GM06990 (cell line): ENCODE measurements around the gene FKRP.

Experiments used
- DNase-seq: peaks from one replicate; pipeline ENCODE4 v3.0.0-alpha.2; 2011; ENCODE audit not compliant: insufficient read length; ENCODE audit errors: extremely low read depth
- H3K27me3 ChIP-seq: replicated peaks from 2 replicates; pipeline ENCODE4 v1.6.0; 2011; ENCODE audit warnings: low read length; ENCODE audit not compliant: control insufficient read depth, insufficient read depth
- H3K36me3 ChIP-seq: 2 replicates; pipeline ENCODE4 v1.5.1; 2011; ENCODE audit warnings: low read length; ENCODE audit not compliant: control insufficient read depth, insufficient read depth
- H3K4me3 ChIP-seq: replicated peaks from 2 replicates; pipeline ENCODE4 v1.5.1; 2011; ENCODE audit warnings: low read depth, mild to moderate bottlenecking, control low read depth, low read length
- CTCF ChIP-seq: IDR thresholded peaks from 2 replicates; pipeline ENCODE4 v1.5.1; 2011; ENCODE audit warnings: low read length, control low read depth, mild to moderate bottlenecking, inconsistent platforms; ENCODE audit not compliant: insufficient read depth, poor library complexity, severe bottlenecking

FKRP gene

GRCh38 chr19:46785054-46785979, 39.5 kb downstream of the FKRP start:
- H3K4me3 ChIP-seq = peak overlapping the region; percentile 89
- H3K36me3 ChIP-seq = peaks cover 14% of the 10 kb centered on the region
- no peak for TF ChIP-seq CTCF
- no peak for DNase-seq
- no peaks in the 10 kb centered on the region for H3K27me3 ChIP-seq

- no peak for TF ChIP-seq CTCF
- Histone ChIP-seq H3K27me3 (no peaks in the 10 kb centered on the region), H3K36me3 (peaks cover 14% of the 10 kb centered on the region), H3K4me3 (peak overlapping the region; percentile 89)
- no peak for DNase-seq
Measured at GRCh38 chr19:46785980-46786235, 40.1 kb downstream of the FKRP start.

GRCh38 chr19:46786236-46787039, 40.6 kb downstream of the FKRP start:
- Histone ChIP-seq H3K27me3 (no peaks in the 10 kb centered on the region), H3K4me3 (peak overlapping the region; percentile 89), H3K36me3 (peaks cover 12% of the 10 kb centered on the region)
- DNase-seq = peak; percentile 82
- TF ChIP-seq CTCF = peak; percentile 7

- no peak for DNase-seq
- TF ChIP-seq CTCF = no peak
- peaks cover 10% of the 10 kb centered on the region for H3K36me3 ChIP-seq
- H3K4me3 ChIP-seq = peak overlapping the region; percentile 89
- no peaks in the 10 kb centered on the region for H3K27me3 ChIP-seq
Measured at GRCh38 chr19:46787040-46787330, 41.1 kb downstream of the FKRP start.

- peak; percentile 64 for DNase-seq
- Histone ChIP-seq H3K27me3 (no peaks in the 10 kb centered on the region), H3K36me3 (peaks cover 7% of the 10 kb centered on the region), H3K4me3 (peak overlapping the region; percentile 89)
- TF ChIP-seq CTCF = no peak
Measured at GRCh38 chr19:46787331-46788261, 41.7 kb downstream of the FKRP start.
